H1 (cell line): ENCODE measurements around the gene DERL3. TPM values are rescaled to one million over a fixed set of nuclear protein-coding genes. Genes with fewer than 3 reads are reported as not detected.

Experiments used
- ATF3 ChIP-seq: IDR thresholded peaks from 2 replicates; pipeline ENCODE4 v1.6.1; 2011; ENCODE audit warnings: low read depth, mild to moderate bottlenecking, low read length; ENCODE audit not compliant: insufficient read depth
- EP300 ChIP-seq, 2 experiments: IDR thresholded peaks; 1 replicate in 1 of 2; 2 replicates in 1 of 2; pipeline ENCODE4 v1.6.1; 2011 to 2012; ENCODE audit warnings: low read depth in 2 of 2, low read length in 2 of 2, mild to moderate bottlenecking in 2 of 2, borderline replicate concordance in 1 of 2, inconsistent platforms in 1 of 2, moderate library complexity in 1 of 2
- SAP30 ChIP-seq: fragments of 300-600 bp; sonication (generic); IDR thresholded peaks from 2 replicates; pipeline ENCODE4 v1.7.1; 2012; ENCODE audit warnings: low read length, moderate library complexity, mild to moderate bottlenecking, inconsistent platforms; ENCODE audit not compliant: insufficient read depth, insufficient replicate concordance
- SIX5 ChIP-seq: IDR thresholded peaks from 2 replicates; pipeline ENCODE4 v1.6.1; 2011; ENCODE audit warnings: mild to moderate bottlenecking, low read depth, low read length
- SP2 ChIP-seq: IDR thresholded peaks from 2 replicates; pipeline ENCODE4 v1.6.1; 2012; ENCODE audit warnings: mild to moderate bottlenecking, low read length, inconsistent platforms
- SP4 ChIP-seq: IDR thresholded peaks from 2 replicates; pipeline ENCODE4 v1.6.1; 2012; ENCODE audit warnings: low read length, inconsistent platforms
- TEAD4 ChIP-seq: IDR thresholded peaks from 2 replicates; pipeline ENCODE4 v1.6.1; 2012; ENCODE audit warnings: low read depth, low read length, inconsistent platforms, mixed read lengths
- USF2 ChIP-seq: IDR thresholded peaks from 2 replicates; pipeline ENCODE4 v1.6.1; 2011; ENCODE audit warnings: low read length, improper control_type of control experiment
- polyA plus RNA-seq, 7 experiments: library from polyadenylated mRNA; depleted of rRNA in 3 of 7; stranded (reverse) in 5 of 7; unstranded in 2 of 7; fragments of >200 nt in 5 of 7; fragments of 200-250 nt in 2 of 7; gene quantifications; 1 replicate in 5 of 7; 2 replicates in 1 of 7; 4 replicates in 1 of 7; pipeline versions ENCODE4 v1.2.1 to v1.2.3, GENCODE V29; 2011 to 2013; ENCODE audit warnings: missing spikeins in 2 of 7, mixed read lengths in 2 of 7
- total RNA-seq: library from RNA; stranded (reverse); fragmentation: NEBNext Ultra II Directional; extraction: Animal tissue kit (Norgen Biotek cat#: 25700); gene quantifications from 2 replicates; pipeline ENCODE4 v1.2.1, GENCODE V29; 2021
- TF ChIP-seq, protein P1 (sequence below): fragments of 300-600 bp; sonication (generic); IDR thresholded peaks from 2 replicates; pipeline ENCODE4 v1.7.1; 2012; ENCODE audit warnings: low read length, moderate library complexity, mild to moderate bottlenecking, inconsistent platforms; ENCODE audit not compliant: insufficient replicate concordance

DERL3 gene
- total and polyA plus RNA-seq, 2 of the 8 experiments (the other 6 are each of a cell fraction or from before 2014, with no cell fraction given), result 8.7 to 19.5 TPM

- TF ChIP-seq, protein P1, sequence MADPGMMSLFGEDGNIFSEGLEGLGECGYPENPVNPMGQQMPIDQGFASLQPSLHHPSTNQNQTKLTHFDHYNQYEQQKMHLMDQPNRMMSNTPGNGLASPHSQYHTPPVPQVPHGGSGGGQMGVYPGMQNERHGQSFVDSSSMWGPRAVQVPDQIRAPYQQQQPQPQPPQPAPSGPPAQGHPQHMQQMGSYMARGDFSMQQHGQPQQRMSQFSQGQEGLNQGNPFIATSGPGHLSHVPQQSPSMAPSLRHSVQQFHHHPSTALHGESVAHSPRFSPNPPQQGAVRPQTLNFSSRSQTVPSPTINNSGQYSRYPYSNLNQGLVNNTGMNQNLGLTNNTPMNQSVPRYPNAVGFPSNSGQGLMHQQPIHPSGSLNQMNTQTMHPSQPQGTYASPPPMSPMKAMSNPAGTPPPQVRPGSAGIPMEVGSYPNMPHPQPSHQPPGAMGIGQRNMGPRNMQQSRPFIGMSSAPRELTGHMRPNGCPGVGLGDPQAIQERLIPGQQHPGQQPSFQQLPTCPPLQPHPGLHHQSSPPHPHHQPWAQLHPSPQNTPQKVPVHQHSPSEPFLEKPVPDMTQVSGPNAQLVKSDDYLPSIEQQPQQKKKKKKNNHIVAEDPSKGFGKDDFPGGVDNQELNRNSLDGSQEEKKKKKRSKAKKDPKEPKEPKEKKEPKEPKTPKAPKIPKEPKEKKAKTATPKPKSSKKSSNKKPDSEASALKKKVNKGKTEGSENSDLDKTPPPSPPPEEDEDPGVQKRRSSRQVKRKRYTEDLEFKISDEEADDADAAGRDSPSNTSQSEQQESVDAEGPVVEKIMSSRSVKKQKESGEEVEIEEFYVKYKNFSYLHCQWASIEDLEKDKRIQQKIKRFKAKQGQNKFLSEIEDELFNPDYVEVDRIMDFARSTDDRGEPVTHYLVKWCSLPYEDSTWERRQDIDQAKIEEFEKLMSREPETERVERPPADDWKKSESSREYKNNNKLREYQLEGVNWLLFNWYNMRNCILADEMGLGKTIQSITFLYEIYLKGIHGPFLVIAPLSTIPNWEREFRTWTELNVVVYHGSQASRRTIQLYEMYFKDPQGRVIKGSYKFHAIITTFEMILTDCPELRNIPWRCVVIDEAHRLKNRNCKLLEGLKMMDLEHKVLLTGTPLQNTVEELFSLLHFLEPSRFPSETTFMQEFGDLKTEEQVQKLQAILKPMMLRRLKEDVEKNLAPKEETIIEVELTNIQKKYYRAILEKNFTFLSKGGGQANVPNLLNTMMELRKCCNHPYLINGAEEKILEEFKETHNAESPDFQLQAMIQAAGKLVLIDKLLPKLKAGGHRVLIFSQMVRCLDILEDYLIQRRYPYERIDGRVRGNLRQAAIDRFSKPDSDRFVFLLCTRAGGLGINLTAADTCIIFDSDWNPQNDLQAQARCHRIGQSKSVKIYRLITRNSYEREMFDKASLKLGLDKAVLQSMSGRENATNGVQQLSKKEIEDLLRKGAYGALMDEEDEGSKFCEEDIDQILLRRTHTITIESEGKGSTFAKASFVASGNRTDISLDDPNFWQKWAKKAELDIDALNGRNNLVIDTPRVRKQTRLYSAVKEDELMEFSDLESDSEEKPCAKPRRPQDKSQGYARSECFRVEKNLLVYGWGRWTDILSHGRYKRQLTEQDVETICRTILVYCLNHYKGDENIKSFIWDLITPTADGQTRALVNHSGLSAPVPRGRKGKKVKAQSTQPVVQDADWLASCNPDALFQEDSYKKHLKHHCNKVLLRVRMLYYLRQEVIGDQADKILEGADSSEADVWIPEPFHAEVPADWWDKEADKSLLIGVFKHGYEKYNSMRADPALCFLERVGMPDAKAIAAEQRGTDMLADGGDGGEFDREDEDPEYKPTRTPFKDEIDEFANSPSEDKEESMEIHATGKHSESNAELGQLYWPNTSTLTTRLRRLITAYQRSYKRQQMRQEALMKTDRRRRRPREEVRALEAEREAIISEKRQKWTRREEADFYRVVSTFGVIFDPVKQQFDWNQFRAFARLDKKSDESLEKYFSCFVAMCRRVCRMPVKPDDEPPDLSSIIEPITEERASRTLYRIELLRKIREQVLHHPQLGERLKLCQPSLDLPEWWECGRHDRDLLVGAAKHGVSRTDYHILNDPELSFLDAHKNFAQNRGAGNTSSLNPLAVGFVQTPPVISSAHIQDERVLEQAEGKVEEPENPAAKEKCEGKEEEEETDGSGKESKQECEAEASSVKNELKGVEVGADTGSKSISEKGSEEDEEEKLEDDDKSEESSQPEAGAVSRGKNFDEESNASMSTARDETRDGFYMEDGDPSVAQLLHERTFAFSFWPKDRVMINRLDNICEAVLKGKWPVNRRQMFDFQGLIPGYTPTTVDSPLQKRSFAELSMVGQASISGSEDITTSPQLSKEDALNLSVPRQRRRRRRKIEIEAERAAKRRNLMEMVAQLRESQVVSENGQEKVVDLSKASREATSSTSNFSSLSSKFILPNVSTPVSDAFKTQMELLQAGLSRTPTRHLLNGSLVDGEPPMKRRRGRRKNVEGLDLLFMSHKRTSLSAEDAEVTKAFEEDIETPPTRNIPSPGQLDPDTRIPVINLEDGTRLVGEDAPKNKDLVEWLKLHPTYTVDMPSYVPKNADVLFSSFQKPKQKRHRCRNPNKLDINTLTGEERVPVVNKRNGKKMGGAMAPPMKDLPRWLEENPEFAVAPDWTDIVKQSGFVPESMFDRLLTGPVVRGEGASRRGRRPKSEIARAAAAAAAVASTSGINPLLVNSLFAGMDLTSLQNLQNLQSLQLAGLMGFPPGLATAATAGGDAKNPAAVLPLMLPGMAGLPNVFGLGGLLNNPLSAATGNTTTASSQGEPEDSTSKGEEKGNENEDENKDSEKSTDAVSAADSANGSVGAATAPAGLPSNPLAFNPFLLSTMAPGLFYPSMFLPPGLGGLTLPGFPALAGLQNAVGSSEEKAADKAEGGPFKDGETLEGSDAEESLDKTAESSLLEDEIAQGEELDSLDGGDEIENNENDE, result no peak
- no peak for TF ChIP-seq SP2
- TF ChIP-seq USF2, result no peak
- TF ChIP-seq SAP30, result no peak
- TF ChIP-seq SP4, result no peak
- no peak for TF ChIP-seq TEAD4
- no peak for TF ChIP-seq EP300 (IDR thresholded peaks at IDR 0.05; ENCODE audit: borderline replicate concordance in 1 of 2, low read depth in 2 of 2, low read length in 2 of 2)
- TF ChIP-seq SIX5, result no peak
- no peak for TF ChIP-seq ATF3
Measured at GRCh38 chr22:23827351-23827995, 11.3 kb downstream of the DERL3 start (continued).
